Pancreas (tissue), 10 donors: ENCODE results near the gene SEC14L1. TPM values are rescaled to one million over a fixed set of nuclear protein-coding genes. Genes with fewer than 3 reads are reported as not detected.

Source experiments
- ATAC-seq, 4 donors: fragments of 200-7000 bp; cut with Tn5 transposase; one replicate each; pipeline versions ENCODE4 v1.8.0 to v1.9.1; 2020; ENCODE audit warnings: mild to moderate bottlenecking in 4 of 4, moderate library complexity in 4 of 4
- DNase-seq, 6 donors: peaks; one replicate each; pipeline ENCODE4 v3.0.0-alpha.2; 2020
- FAIRE-seq: peaks from 2 replicates; lab custom pipeline; 2012; peaks lifted over from hg19 to GRCh38; lab: Jason Lieb, UNC
- H3K27ac ChIP-seq, 4 donors: fragments of 200-600 bp; sonication (generic); 1 replicate in 3 of 4; 2 replicates in 1 of 4; pipeline versions ENCODE4 v1.5.0 to v1.8.0; 2020
- H3K27me3 ChIP-seq, 4 donors: fragments of 200-600 bp; one replicate each; pipeline ENCODE4 v1.8.0; 2021
- H3K36me3 ChIP-seq, 3 donors: fragments of 200-600 bp; sonication (generic) in 1 of 3; one replicate each; pipeline versions ENCODE4 v1.5.0 to v1.8.0; 2020 to 2021
- H3K4me1 ChIP-seq, 3 donors: fragments of 200-600 bp; one replicate each; pipeline ENCODE4 v1.8.0; 2021
- H3K4me3 ChIP-seq, 4 donors: fragments of 200-600 bp; sonication (generic) in 2 of 4; one replicate each; pipeline versions ENCODE4 v1.5.0 to v1.8.0; 2020 to 2021
- H3K9me3 ChIP-seq, 4 donors: fragments of 200-600 bp; one replicate each; pipeline ENCODE4 v1.8.0; 2021
- CTCF ChIP-seq, 4 donors: fragments of 200-600 bp; sonication (generic) in 3 of 4; IDR thresholded peaks; one replicate each; pipeline versions ENCODE4 v1.5.0 to v1.8.0; 2021; ENCODE audit warnings: antibody characterized with exemption in 4 of 4
- WGBS, 2 donors: extraction: QIAGEN DNeasy Blood & Tissue Kit; methylation state at CpG; one replicate each; pipeline ENCODE4 v1.1.7; 2013; 5-methylcytosine and 5-hydroxymethylcytosine counted together
- intact Hi-C, 3 donors: fragments of 100-400 bp; cut with DNase I; formaldehyde crosslinking; loops; one replicate each; pipeline versions ENCODE4 v1.11.1 to v1.14.2; 2022
- polyA plus RNA-seq, 2 donors: library from polyadenylated mRNA; stranded (reverse); fragments of 200-250 nt; gene quantifications; one replicate each; pipeline ENCODE4 v1.2.3, GENCODE V29; 2013
- total RNA-seq, 6 donors: library from RNA; stranded (reverse); fragmentation: NEBNext Ultra II Directional in 4 of 6; extraction: Animal tissue kit (Norgen Biotek cat#: 25700) in 4 of 6; gene quantifications; one replicate each; pipeline versions ENCODE4 v1.2.1 to v1.2.4, GENCODE V29; 2021 to 2023
- donor health status: healthy with polysubstance abuse.
- donor health status: DM: no; HTN: no; CAD: no; lungs with moderate emphysema.
- donor health status: DM: no; HTN: no; CAD: no.
- donor health status: control.
- donor health status: control.
- donor health status: Bipolar disorder and iron deficiency.
- donor health status: DM: yes; HTN: yes; CAD: no.
- donor health status: DM: no; HTN: no; CAD: no.
- donor health status: DM: no; HTN: no; CAD: no.
- donor health status: DM: yes; HTN: yes; CAD: no.

Gene SEC14L1
- total and polyA plus RNA-seq, 8 donors, result 17.8 to 45.5 (median 31.8) TPM

GRCh38 chr17:77105706-77106105, 35.1 kb upstream of the SEC14L1 start:
- H3K36me3 ChIP-seq, result no peaks in the 10 kb centered on the region
- no peak overlapping the region for H3K27ac ChIP-seq
- no peaks in the 10 kb centered on the region for H3K27me3 ChIP-seq
- no peaks in the 10 kb centered on the region for H3K9me3 ChIP-seq
- no peak for ATAC-seq
- DNase-seq, result no peak
- no peak overlapping the region for H3K4me3 ChIP-seq
- 95% methylated on average over 3 of the region's 3 CpGs for WGBS, 2 donors
- TF ChIP-seq CTCF (IDR thresholded peaks at IDR 0.05), result no peak
- intact Hi-C loops, result no loop called here
- no peak for FAIRE-seq
- no peaks in the 10 kb centered on the region for H3K4me1 ChIP-seq

- intact Hi-C loops, result no loop called here
- DNase-seq (no peak), FAIRE-seq (no peak), ATAC-seq (no peak)
- no peak for TF ChIP-seq CTCF (IDR thresholded peaks at IDR 0.05)
- no peaks in the 10 kb centered on the region for H3K27me3 ChIP-seq
- no peaks in the 10 kb centered on the region for H3K36me3 ChIP-seq
- H3K27ac ChIP-seq, result no peak overlapping the region
- whole genome bisulfite sequencing, 2 donors, result 73 to 75% methylated on average over 8 of the region's 8 CpGs
- H3K9me3 ChIP-seq, result no peaks in the 10 kb centered on the region
- H3K4me1 ChIP-seq, result peaks cover 0 to 5% (median 0%) of the 10 kb centered on the region in 3 donors
- no peak overlapping the region for H3K4me3 ChIP-seq
Observed at GRCh38 chr17:77106874-77107358, 33.9 kb upstream of the SEC14L1 start.

- DNase-seq (peak in 1 of 6 donors; percentile 18), ATAC-seq (no peak), FAIRE-seq (no peak)
- H3K4me1 ChIP-seq, result peaks cover 0 to 7% (median 0%) of the 10 kb centered on the region in 3 donors
- H3K27me3 ChIP-seq, result no peaks in the 10 kb centered on the region
- no peaks in the 10 kb centered on the region for H3K9me3 ChIP-seq
- no peak overlapping the region for H3K4me3 ChIP-seq
- no peak for TF ChIP-seq CTCF (IDR thresholded peaks at IDR 0.05)
- intact Hi-C loops, result no loop called here
- no peak overlapping the region for H3K27ac ChIP-seq
- 93% methylated on average over 23 of the region's 23 CpGs for whole genome bisulfite sequencing, 2 donors
- H3K36me3 ChIP-seq, result no peaks in the 10 kb centered on the region
Observed at GRCh38 chr17:77107506-77108433, 33.0 kb upstream of the SEC14L1 start.

GRCh38 chr17:77109159-77109759, 31.5 kb upstream of the SEC14L1 start:
- no peak for TF ChIP-seq CTCF (IDR thresholded peaks at IDR 0.05)
- peak in 1 of 6 donors; percentile 3 for DNase-seq
- 87 to 90% methylated on average over 6 of the region's 6 CpGs for WGBS, 2 donors
- Histone ChIP-seq H3K4me1 (peaks cover 0 to 7% (median 0%) of the 10 kb centered on the region in 3 donors), H3K27ac (peak overlapping the region in 1 of 4 donors; percentile 25), H3K9me3 (no peaks in the 10 kb centered on the region), H3K27me3 (no peaks in the 10 kb centered on the region), H3K36me3 (no peaks in the 10 kb centered on the region), H3K4me3 (no peak overlapping the region)
- intact Hi-C loops, result no loop called here
- ATAC-seq, result no peak
- FAIRE-seq, result no peak
